Measurements from ENCODE around the gene PITPNB. TPM values are rescaled to one million over a fixed set of nuclear protein-coding genes. Genes with fewer than 3 reads are reported as not detected.
A peak's percentile ranks its signal among the peaks of the same experiment; 100 is the strongest.

The PITPNB gene
- 100 to 1,000 TPM in 2 of 4 donors, 10 to 100 TPM in 2; 79.9 to 135 (median 104) TPM for total RNA-seq
- 10 to 100 TPM; 20.4 to 32.6 (median 23.4) TPM for polyA plus RNA-seq

- Histone ChIP-seq H3K4me1 (peaks cover 0 to 62% (median 51%) of the 10 kb centered on the region in 4 donors), H3K27me3 (no peaks in the 10 kb centered on the region), H3K4me3 (peak within 1 kb of the TSS; percentile 75 to 98 (median 89)), H3K9me3 (no peaks in the 10 kb centered on the region), H3K36me3 (peaks cover 0 to 2% (median 0%) of the 10 kb centered on the region in 4 donors), H3K27ac (peak within 1 kb of the TSS; percentile 95 to 98 (median 96))
- WGBS, 2 donors: 0 to 1% methylated on average over 68 of the region's 68 CpGs
- intact Hi-C loops (cut with DNase I): loop anchor here (2.0 kb wide), 1 partner anchor 33 kb away; no protein-coding TSS in a partner anchor
- DNase-seq: peak; percentile 99
- no peak for TF ChIP-seq CTCF (IDR thresholded peaks at IDR 0.05)
- TF ChIP-seq POLR2A (IDR thresholded peaks at IDR 0.05): peak; percentile 74 to 86
- TF ChIP-seq POLR2AphosphoS5 (IDR thresholded peaks at IDR 0.05): peak; percentile 94 to 97 (median 96)
Measured at GRCh38 chr22:27919222-27919941, at the start of gene PITPNB. PITPNB (minus strand) TSS chr22:27919256; CDS start chr22:27919191, 65 bp downstream.

- intact Hi-C loops (cut with DNase I): no loop called here
- Histone ChIP-seq H3K36me3 (peaks cover 0 to 6% (median 0%) of the 10 kb centered on the region in 4 donors), H3K27me3 (no peaks in the 10 kb centered on the region), H3K4me1 (peaks cover 0 to 11% (median 6%) of the 10 kb centered on the region in 4 donors), H3K4me3 (no peak overlapping the region), H3K27ac (no peak overlapping the region), H3K9me3 (peaks cover 0 to 4% (median 2%) of the 10 kb centered on the region in 4 donors)
- TF ChIP-seq EP300 (IDR thresholded peaks at IDR 0.05) (no peak), POLR2AphosphoS5 (IDR thresholded peaks at IDR 0.05) (no peak), CTCF (IDR thresholded peaks at IDR 0.05) (no peak), POLR2A (IDR thresholded peaks at IDR 0.05) (no peak)
- DNase-seq: no peak
- 95 to 96% methylated on average over 15 of the region's 15 CpGs for WGBS, 2 donors
Measured at GRCh38 chr22:27966168-27967064, 47.4 kb upstream of the PITPNB start.

GRCh38 chr22:27962268-27963044 is 43.4 kb upstream of the PITPNB start:
- Histone ChIP-seq H3K4me1 (peaks cover 0 to 11% (median 6%) of the 10 kb centered on the region in 4 donors), H3K36me3 (no peaks in the 10 kb centered on the region), H3K27ac (no peak overlapping the region), H3K27me3 (no peaks in the 10 kb centered on the region), H3K9me3 (no peaks in the 10 kb centered on the region), H3K4me3 (no peak overlapping the region)
- intact Hi-C loops (cut with DNase I): no loop called here
- no peak for DNase-seq
- 60 to 69% methylated on average over 9 of the region's 9 CpGs for whole genome bisulfite sequencing, 2 donors
- TF ChIP-seq POLR2A (IDR thresholded peaks at IDR 0.05) (no peak), CTCF (IDR thresholded peaks at IDR 0.05) (no peak), POLR2AphosphoS5 (IDR thresholded peaks at IDR 0.05) (no peak), EP300 (IDR thresholded peaks at IDR 0.05) (no peak)

- no peaks in the 10 kb centered on the region for H3K27me3 ChIP-seq
- H3K27ac ChIP-seq: no peak overlapping the region
- H3K4me1 ChIP-seq: peaks cover 0 to 11% (median 6%) of the 10 kb centered on the region in 4 donors
- TF ChIP-seq EP300 (IDR thresholded peaks at IDR 0.05): no peak
- TF ChIP-seq POLR2A (IDR thresholded peaks at IDR 0.05): no peak
- TF ChIP-seq CTCF (IDR thresholded peaks at IDR 0.05): no peak
- no peak for TF ChIP-seq POLR2AphosphoS5 (IDR thresholded peaks at IDR 0.05)
- H3K36me3 ChIP-seq: no peaks in the 10 kb centered on the region
- no peaks in the 10 kb centered on the region for H3K9me3 ChIP-seq
- DNase-seq: no peak
- 88 to 95% methylated on average over 1 of the region's 1 CpG for WGBS, 2 donors
- no peak overlapping the region for H3K4me3 ChIP-seq
- intact Hi-C loops (cut with DNase I): no loop called here
Measured at GRCh38 chr22:27961680-27962079, 42.6 kb upstream of the PITPNB start.

Data from sigmoid colon (tissue), 7 donors.